Glutamatergic neuron (in vitro differentiated cells): ENCODE data around the gene ABCG4. TPM values are rescaled to one million over a fixed set of nuclear protein-coding genes. Genes with fewer than 3 reads are reported as not detected.
A peak's percentile ranks its signal among the peaks of the same experiment; 100 is the strongest.
"Not testable (repeated sequence)": the region's sequence is repeated elsewhere in the genome, so short reads cannot be mapped to it uniquely, and the experiment has no call there.

Experiments
- DNase-seq: peaks from one replicate; pipeline ENCODE4 v3.0.0; 2022
- H3K27ac Mint-ChIP-seq: one replicate; pipeline ENCODE4 v1.8.0; 2020; ENCODE audit warnings: mild to moderate bottlenecking, mixed read lengths, inconsistent platforms; ENCODE audit not compliant: unreplicated experiment
- H3K27me3 Mint-ChIP-seq: one replicate; pipeline ENCODE4 v1.8.0; 2020; ENCODE audit warnings: mild to moderate bottlenecking, moderate library complexity, mixed read lengths, inconsistent platforms; ENCODE audit not compliant: unreplicated experiment
- H3K36me3 Mint-ChIP-seq: one replicate; pipeline ENCODE4 v1.8.0; 2020; ENCODE audit warnings: mild to moderate bottlenecking, mixed read lengths, inconsistent platforms; ENCODE audit not compliant: unreplicated experiment
- H3K4me1 Mint-ChIP-seq: one replicate; pipeline ENCODE4 v1.8.0; 2020; ENCODE audit warnings: mild to moderate bottlenecking, low read depth, mixed read lengths, inconsistent platforms; ENCODE audit not compliant: unreplicated experiment
- H3K4me3 Mint-ChIP-seq: one replicate; pipeline ENCODE4 v1.8.0; 2020; ENCODE audit warnings: mild to moderate bottlenecking, mixed read lengths, inconsistent platforms; ENCODE audit not compliant: unreplicated experiment
- H3K9me3 Mint-ChIP-seq: one replicate; pipeline ENCODE4 v1.8.0; 2020; ENCODE audit warnings: mild to moderate bottlenecking, moderate library complexity, mixed read lengths, inconsistent platforms; ENCODE audit not compliant: unreplicated experiment
- total RNA-seq: library from RNA; stranded (reverse); fragmentation: NEBNext Ultra II Directional; extraction: Animal tissue kit (Norgen Biotek cat#: 25700); gene quantifications from one replicate; pipeline ENCODE4 v1.2.1, GENCODE V29; 2021; ENCODE audit not compliant: unreplicated experiment
- TF ChIP-seq, protein P1 (sequence below): fragments of 200-600 bp; sonication (generic); IDR thresholded peaks from one replicate; pipeline ENCODE4 v1.5.0; 2021; ENCODE audit not compliant: partially characterized antibody, unreplicated experiment

Gene ABCG4
- total RNA-seq, 1 donor from 2014 or later, result 2.4 TPM

DNA sequence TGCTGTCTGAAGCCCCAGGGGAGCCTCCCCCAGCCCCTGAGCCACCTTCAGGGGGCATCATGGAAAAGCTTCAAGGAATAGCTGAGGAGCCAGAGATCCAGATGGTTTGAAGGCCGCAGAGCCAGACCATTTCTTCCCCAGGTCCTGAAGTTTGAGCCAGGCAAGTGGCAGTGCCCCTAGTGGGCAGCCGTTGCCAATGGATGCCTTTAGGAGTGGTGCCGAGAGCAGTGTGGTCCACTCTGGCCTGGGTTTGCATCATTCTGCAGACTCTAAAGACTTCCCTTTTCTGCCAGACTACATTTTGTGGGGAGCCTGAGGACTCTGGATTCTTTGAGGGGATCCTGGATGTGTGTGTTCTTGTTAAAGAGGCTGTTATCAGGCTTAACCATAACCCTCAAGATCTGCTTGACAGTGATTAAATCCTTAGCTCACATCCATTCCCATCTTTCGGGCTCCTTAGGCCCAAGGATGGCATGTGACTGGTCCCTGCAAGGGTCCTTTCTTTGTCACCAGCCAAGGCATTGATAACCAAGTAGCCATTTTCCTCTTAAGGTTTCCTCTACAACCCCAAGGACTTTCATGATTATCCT, 14.4 kb upstream of the ABCG4 start:
- TF ChIP-seq, protein P1, sequence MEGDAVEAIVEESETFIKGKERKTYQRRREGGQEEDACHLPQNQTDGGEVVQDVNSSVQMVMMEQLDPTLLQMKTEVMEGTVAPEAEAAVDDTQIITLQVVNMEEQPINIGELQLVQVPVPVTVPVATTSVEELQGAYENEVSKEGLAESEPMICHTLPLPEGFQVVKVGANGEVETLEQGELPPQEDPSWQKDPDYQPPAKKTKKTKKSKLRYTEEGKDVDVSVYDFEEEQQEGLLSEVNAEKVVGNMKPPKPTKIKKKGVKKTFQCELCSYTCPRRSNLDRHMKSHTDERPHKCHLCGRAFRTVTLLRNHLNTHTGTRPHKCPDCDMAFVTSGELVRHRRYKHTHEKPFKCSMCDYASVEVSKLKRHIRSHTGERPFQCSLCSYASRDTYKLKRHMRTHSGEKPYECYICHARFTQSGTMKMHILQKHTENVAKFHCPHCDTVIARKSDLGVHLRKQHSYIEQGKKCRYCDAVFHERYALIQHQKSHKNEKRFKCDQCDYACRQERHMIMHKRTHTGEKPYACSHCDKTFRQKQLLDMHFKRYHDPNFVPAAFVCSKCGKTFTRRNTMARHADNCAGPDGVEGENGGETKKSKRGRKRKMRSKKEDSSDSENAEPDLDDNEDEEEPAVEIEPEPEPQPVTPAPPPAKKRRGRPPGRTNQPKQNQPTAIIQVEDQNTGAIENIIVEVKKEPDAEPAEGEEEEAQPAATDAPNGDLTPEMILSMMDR, result peak; percentile 51
- Mint-ChIP-seq H3K27ac (no peak overlapping the region), H3K4me1 (no peaks in the 10 kb centered on the region), H3K27me3 (no peaks in the 10 kb centered on the region), H3K9me3 (no peaks in the 10 kb centered on the region), H3K36me3 (no peaks in the 10 kb centered on the region), H3K4me3 (no peak overlapping the region)
- DNase-seq, result no peak

DNA sequence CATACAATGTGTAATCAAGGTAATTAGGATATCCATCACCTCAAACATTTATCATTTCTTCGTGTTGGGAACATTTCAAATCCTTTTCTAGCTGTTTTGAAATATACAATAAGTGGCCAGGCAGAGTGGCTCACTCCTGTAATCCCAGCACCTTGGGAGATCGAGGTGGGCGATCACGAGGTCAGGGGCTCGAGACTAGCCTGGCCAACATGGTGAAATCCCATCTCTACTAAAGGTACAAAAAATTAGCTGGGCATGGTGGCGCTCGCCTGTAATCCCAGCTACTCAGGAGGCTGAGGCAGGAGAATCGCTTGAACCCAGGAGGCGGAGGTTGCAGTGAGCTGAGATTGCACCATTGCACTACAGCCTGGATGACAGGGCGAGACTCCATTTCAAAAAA, 9.6 kb upstream of the ABCG4 start:
- H3K27me3 Mint-ChIP-seq, H3K4me3 Mint-ChIP-seq, H3K36me3 Mint-ChIP-seq, H3K4me1 Mint-ChIP-seq, DNase-seq, H3K9me3 Mint-ChIP-seq, H3K27ac Mint-ChIP-seq: not testable (repeated sequence)

DNA sequence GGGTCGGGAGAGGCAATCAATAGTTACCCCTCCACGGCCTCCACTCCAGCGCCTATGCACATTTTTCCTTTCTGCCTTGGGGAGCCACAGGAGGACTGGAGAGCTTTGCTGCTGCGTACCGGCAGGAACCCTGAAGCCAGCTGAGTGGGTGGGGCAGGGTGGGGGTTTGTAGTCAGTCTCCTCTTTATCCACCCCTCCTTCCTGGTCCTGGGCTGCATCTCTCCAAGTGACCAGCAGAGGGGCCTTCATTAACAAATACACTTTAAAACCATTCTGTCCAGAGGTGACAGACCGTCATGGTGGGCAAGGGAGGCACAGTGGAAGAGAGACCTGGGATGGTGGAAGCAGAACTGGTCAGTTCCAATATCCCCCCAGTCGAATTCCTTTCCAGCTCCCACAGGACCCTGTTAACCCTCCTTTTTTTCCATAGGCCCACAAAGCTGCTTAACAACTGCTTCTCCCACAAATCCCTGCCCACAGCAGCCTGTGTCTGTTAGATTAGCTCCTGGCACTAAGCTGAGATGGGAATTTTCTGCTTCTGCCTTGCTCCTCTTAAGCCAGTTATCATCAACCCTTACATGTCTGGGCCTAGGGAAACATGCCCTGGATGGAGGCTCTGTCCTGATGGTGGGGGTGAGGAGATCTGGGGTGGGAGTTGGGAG, 3.9 kb upstream of the ABCG4 start:
- Mint-ChIP-seq H3K9me3 (peaks cover 6% of the 10 kb centered on the region), H3K27me3 (peaks cover 7% of the 10 kb centered on the region), H3K27ac (no peak overlapping the region), H3K4me3 (no peak overlapping the region), H3K36me3 (peaks cover 6% of the 10 kb centered on the region), H3K4me1 (peaks cover 15% of the 10 kb centered on the region)
- peak; percentile 76 for DNase-seq
- TF ChIP-seq, protein P1, result peak; percentile 77

DNA sequence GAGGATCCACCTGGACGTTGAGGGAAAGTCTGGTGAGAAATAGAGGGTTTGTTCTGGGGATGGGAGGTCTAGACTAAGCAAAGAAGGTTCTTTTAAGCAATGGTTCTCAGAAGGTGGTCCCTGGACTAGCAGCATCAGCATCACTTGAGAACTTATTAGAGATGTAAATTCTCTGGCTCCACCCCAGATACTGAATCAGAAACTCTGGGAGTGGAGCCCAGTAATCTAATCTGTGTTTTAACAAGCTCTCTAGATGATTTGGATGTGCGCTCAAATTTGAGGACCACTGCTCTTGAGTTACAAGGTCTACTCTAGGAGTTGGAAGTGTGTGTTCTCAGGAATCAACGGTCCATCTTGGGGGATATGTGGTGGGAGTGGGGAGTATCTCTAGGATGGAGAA, 3.3 kb upstream of the ABCG4 start:
- TF ChIP-seq, protein P1, result no peak
- DNase-seq, result no peak
- Mint-ChIP-seq H3K36me3 (peaks cover 6% of the 10 kb centered on the region), H3K27me3 (peaks cover 7% of the 10 kb centered on the region), H3K4me3 (no peak overlapping the region), H3K9me3 (peaks cover 6% of the 10 kb centered on the region), H3K27ac (no peak overlapping the region), H3K4me1 (peaks cover 15% of the 10 kb centered on the region)

DNA sequence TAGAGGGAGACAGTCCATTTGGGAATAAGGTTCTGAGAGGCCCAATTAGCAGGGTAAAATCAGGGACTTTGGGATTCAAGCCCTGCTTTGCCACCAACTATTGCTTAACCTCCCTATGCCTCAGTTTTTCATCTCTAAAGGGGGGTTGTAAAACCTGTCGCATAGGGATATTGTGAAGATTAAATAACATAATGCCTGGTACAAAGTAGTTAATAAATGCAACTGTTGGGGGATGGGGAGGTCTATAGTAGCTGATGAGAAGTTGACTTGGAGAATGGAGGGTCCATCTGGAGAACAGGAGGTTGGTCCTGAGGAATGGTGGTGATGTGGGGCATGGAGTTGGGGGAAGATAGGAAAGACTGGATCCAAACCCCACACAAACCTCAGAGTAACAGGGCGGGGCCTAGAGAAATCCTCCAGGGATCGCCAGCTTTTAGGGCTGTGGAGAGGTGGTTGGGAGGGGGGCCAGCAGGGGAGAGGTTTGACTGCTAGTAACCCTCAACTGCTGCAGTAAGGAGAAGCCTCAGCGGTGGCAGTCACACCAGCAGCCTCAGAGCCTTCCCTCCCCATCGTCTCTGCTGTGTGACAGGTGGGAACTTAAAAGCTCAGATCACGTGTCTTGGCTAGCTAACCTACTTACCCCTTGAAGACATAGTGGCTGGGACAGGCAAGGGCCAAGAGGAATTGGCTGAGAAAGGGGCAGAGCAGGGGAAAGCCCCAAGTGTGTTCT, 1.1 kb upstream of the ABCG4 start:
- Mint-ChIP-seq H3K36me3 (peaks cover 6% of the 10 kb centered on the region), H3K4me1 (peaks cover 15% of the 10 kb centered on the region), H3K9me3 (peaks cover 6% of the 10 kb centered on the region), H3K27ac (no peak overlapping the region), H3K4me3 (peak overlapping the region; percentile 63), H3K27me3 (peaks cover 7% of the 10 kb centered on the region)
- no peak for DNase-seq
- TF ChIP-seq, protein P1, result no peak
